NCI-H774 (cell line): ENCODE measurements around the gene GMEB2.
A peak's percentile ranks its signal among the peaks of the same experiment; 100 is the strongest.
"Not testable (repeated sequence)": the region's sequence is repeated elsewhere in the genome, so short reads cannot be mapped to it uniquely, and the experiment has no call there.

Experiments
- DNase-seq: peaks from one replicate; lab custom pipeline; 2025; lab: John Stamatoyannopoulos, UW

GMEB2 gene

GRCh38 chr20:63626424-63627128 is at the start of gene GMEB2:
Gene GMEB2, minus strand, starts transcription at chr20:63627101. Its CDS starts 7,704 bp downstream, at chr20:63619397.
- DNase-seq = peak; percentile 80

- no peak for DNase-seq
These were observed 48.9 kb upstream of the GMEB2 start for GRCh38 chr20:63675681-63676368.

- DNase-seq = no peak
These were observed 47.0 kb upstream of the GMEB2 start for GRCh38 chr20:63673951-63674350.

- no peak for DNase-seq
These were observed 45.8 kb upstream of the GMEB2 start for GRCh38 chr20:63672666-63673065.

GRCh38 chr20:63671695-63672094 is 44.8 kb upstream of the GMEB2 start:
- DNase-seq = not testable (repeated sequence)

- no peak for DNase-seq
These were observed 41.5 kb upstream of the GMEB2 start for GRCh38 chr20:63668351-63668750.

- DNase-seq = no peak
These were observed 41.0 kb upstream of the GMEB2 start for GRCh38 chr20:63667858-63668257.

- no peak for DNase-seq
These were observed 38.8 kb upstream of the GMEB2 start for GRCh38 chr20:63665708-63666107.

- DNase-seq = no peak
These were observed 38.1 kb upstream of the GMEB2 start for GRCh38 chr20:63664861-63665594.

- no peak for DNase-seq
These were observed 37.4 kb upstream of the GMEB2 start for GRCh38 chr20:63664143-63664851.

GRCh38 chr20:63663332-63664066 is 36.6 kb upstream of the GMEB2 start:
- no peak for DNase-seq

- no peak for DNase-seq
These were observed 35.9 kb upstream of the GMEB2 start for GRCh38 chr20:63662813-63663189.

- DNase-seq = no peak
These were observed 35.3 kb upstream of the GMEB2 start for GRCh38 chr20:63661959-63662812.

GRCh38 chr20:63661108-63661507 is 34.2 kb upstream of the GMEB2 start:
- DNase-seq = no peak

GRCh38 chr20:63660622-63661021 is 33.7 kb upstream of the GMEB2 start:
- DNase-seq = no peak

- not testable (repeated sequence) for DNase-seq
These were observed 33.3 kb upstream of the GMEB2 start for GRCh38 chr20:63660174-63660573.

- no peak for DNase-seq
These were observed 32.5 kb upstream of the GMEB2 start for GRCh38 chr20:63659370-63659769.

GRCh38 chr20:63658749-63659187 is 31.9 kb upstream of the GMEB2 start:
- DNase-seq = no peak

- peak; percentile 83 for DNase-seq
These were observed 31.2 kb upstream of the GMEB2 start, which contains the start of gene RTEL1 for GRCh38 chr20:63657937-63658748. Gene RTEL1, plus strand, starts transcription at chr20:63658312. Its CDS starts 1,091 bp downstream, at chr20:63659403.
